Measurements from ENCODE around the gene MDM4.
"Not testable (repeated sequence)": the region's sequence is repeated elsewhere in the genome, so short reads cannot be mapped to it uniquely, and the experiment has no call there.

Gene MDM4

GRCh38 chr1:204493145-204493983, 22.8 kb upstream of the MDM4 start:
- DNase-seq: no peak

GRCh38 chr1:204493984-204494280, 22.3 kb upstream of the MDM4 start:
- peak; percentile 35 for DNase-seq

- peak; percentile 66 for DNase-seq
These were observed 21.7 kb upstream of the MDM4 start, which contains the start of gene PIK3C2B for GRCh38 chr1:204494281-204495077. Gene PIK3C2B (minus strand): TSS chr1:204494805. CDS start chr1:204469802, 25,003 bp downstream.

- peak; percentile 20 for DNase-seq
These were observed 21.0 kb upstream of the MDM4 start for GRCh38 chr1:204495078-204495753.

- DNase-seq: no peak
These were observed 20.4 kb upstream of the MDM4 start for GRCh38 chr1:204495777-204496176.

- no peak for DNase-seq
These were observed 17.2 kb upstream of the MDM4 start for GRCh38 chr1:204498981-204499380.

GRCh38 chr1:204499511-204500468, 16.4 kb upstream of the MDM4 start:
- no peak for DNase-seq

GRCh38 chr1:204502241-204502640, 14.0 kb upstream of the MDM4 start:
- DNase-seq: no peak

GRCh38 chr1:204503122-204503912, 12.9 kb upstream of the MDM4 start:
- DNase-seq: no peak

- no peak for DNase-seq
These were observed 12.2 kb upstream of the MDM4 start for GRCh38 chr1:204503913-204504519.

- DNase-seq: no peak
These were observed 10.5 kb upstream of the MDM4 start for GRCh38 chr1:204505674-204506200.

- DNase-seq: peak; percentile 68
These were observed 9.8 kb upstream of the MDM4 start for GRCh38 chr1:204506201-204506968.

- DNase-seq: peak; percentile 82
These were observed 9.3 kb upstream of the MDM4 start for GRCh38 chr1:204506969-204507316.

GRCh38 chr1:204507317-204508105, 8.7 kb upstream of the MDM4 start:
- DNase-seq: no peak

- DNase-seq: no peak
These were observed 7.0 kb upstream of the MDM4 start for GRCh38 chr1:204509186-204509635.

GRCh38 chr1:204511366-204511765, 4.8 kb upstream of the MDM4 start:
- DNase-seq: no peak

GRCh38 chr1:204513117-204513716, 3.0 kb upstream of the MDM4 start:
- no peak for DNase-seq

- DNase-seq: no peak
These were observed 1.4 kb upstream of the MDM4 start for GRCh38 chr1:204514828-204515227.

GRCh38 chr1:204517382-204517781, 1.2 kb downstream of the MDM4 start:
- not testable (repeated sequence) for DNase-seq

All from activated CD8-positive, alpha-beta memory T cell treated with anti-CD3 and anti-CD28 coated beads, Interleukin-2, amount 50 U/mL, for 4 hours (primary cell).